ENCODE results near the gene NINJ1. TPM values are rescaled to one million over a fixed set of nuclear protein-coding genes. Genes with fewer than 3 reads are reported as not detected.

Gene NINJ1
- total and polyA plus RNA-seq, 2 of the 8 experiments (the other 6 are each of a cell fraction or from before 2014, with no cell fraction given): 28.2 to 65.6 TPM

DNA sequence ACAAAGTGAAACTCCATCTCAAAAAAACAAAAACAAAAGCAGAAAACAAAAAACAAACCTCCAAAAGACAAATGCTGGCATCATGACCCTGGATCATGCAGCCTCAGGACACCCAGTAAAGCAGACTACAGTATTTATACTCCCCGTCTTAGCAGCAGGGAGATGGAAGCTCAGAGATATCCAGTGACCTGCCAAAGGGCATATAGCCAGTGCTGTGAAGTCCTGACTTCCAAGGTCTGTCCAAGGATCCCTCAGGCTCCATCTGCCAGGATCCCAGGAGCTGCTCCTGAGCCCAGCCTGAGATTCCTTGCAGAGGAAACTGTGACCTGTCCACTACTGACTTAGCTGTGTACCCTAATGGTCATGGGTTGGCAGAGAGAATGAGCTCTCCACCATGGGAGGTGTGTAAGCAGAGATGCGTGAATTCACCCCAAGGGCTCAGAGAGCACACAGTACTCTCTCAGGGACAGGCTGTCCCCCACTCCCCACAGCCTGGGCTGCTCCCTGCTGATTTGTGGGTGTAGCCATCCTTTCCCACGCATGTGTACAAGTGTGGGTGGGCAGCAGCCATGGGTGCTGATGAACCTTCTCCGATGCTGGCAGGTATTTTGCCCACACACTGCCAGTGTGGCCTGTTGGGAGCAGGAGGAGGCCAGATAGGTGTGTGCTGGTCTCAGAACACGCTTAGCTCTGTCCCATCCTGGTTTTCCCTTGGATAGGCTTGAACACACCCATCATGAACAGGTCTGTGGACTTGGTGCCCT lies 47.8 kb upstream of the NINJ1 start:
- POLR2A ChIA-PET (ENCODE audit: partially characterized antibody): interaction anchor here (1.4 kb wide), 1 partner anchor 75 kb away, joined by 3 read pairs; no protein-coding TSS in a partner anchor
- FAIRE-seq: no peak
- H4K8ac ChIP-seq (ENCODE audit: extremely low read depth, insufficient read depth, low read length): peak overlapping the region; percentile 7; the same call in 1 of the 2 replicates
- TF ChIP-seq, protein P1, sequence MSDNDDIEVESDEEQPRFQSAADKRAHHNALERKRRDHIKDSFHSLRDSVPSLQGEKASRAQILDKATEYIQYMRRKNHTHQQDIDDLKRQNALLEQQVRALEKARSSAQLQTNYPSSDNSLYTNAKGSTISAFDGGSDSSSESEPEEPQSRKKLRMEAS (IDR thresholded peaks at IDR 0.05): no peak
- TF ChIP-seq, protein P2, sequence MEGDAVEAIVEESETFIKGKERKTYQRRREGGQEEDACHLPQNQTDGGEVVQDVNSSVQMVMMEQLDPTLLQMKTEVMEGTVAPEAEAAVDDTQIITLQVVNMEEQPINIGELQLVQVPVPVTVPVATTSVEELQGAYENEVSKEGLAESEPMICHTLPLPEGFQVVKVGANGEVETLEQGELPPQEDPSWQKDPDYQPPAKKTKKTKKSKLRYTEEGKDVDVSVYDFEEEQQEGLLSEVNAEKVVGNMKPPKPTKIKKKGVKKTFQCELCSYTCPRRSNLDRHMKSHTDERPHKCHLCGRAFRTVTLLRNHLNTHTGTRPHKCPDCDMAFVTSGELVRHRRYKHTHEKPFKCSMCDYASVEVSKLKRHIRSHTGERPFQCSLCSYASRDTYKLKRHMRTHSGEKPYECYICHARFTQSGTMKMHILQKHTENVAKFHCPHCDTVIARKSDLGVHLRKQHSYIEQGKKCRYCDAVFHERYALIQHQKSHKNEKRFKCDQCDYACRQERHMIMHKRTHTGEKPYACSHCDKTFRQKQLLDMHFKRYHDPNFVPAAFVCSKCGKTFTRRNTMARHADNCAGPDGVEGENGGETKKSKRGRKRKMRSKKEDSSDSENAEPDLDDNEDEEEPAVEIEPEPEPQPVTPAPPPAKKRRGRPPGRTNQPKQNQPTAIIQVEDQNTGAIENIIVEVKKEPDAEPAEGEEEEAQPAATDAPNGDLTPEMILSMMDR (IDR thresholded peaks at IDR 0.05; ENCODE audit: control extremely low read depth in 1 of 3, insufficient read depth in 1 of 3, low read depth in 1 of 3, low read length in 3 of 3): no peak
- TF ChIP-seq SP1 (IDR thresholded peaks at IDR 0.05; ENCODE audit: low read depth, low read length): no peak
- TF ChIP-seq SIN3A (conservative IDR thresholded peaks at IDR 0.05 in 1 of 2, IDR thresholded peaks at IDR 0.05 in 1 of 2; ENCODE audit: low read depth in 1 of 2, low read length in 2 of 2): no peak
- TF ChIP-seq RXRA (IDR thresholded peaks at IDR 0.05; ENCODE audit: insufficient read depth, low read depth, low read length): no peak
- TF ChIP-seq SP4 (IDR thresholded peaks at IDR 0.05; ENCODE audit: low read length): no peak
- no peak for TF ChIP-seq MAFK (IDR thresholded peaks at IDR 0.05; ENCODE audit: low read depth, low read length)
- TF ChIP-seq CHD1 (IDR thresholded peaks at IDR 0.05; ENCODE audit: low read depth, low read length): no peak
- no peak for TF ChIP-seq FOSL1 (IDR thresholded peaks at IDR 0.05; ENCODE audit: insufficient read depth, low read depth, low read length)

More for the DNA sequence above, 47.8 kb upstream of the NINJ1 start:
- Histone ChIP-seq H3K27ac (ENCODE audit: low read depth, low read length) (no peak overlapping the region), H2BK15ac (ENCODE audit: low read length) (no peak overlapping the region; the same call in 1 of the 2 replicates), H3K36me3 (ENCODE audit: control insufficient read depth in 2 of 4, insufficient read depth in 4 of 4, low read length in 3 of 4) (no peaks in the 10 kb centered on the region), H3K56ac (replicated peaks; ENCODE audit: insufficient read length, low read depth, low read length) (no peak overlapping the region), H3K4me2 (ENCODE audit: insufficient read depth in 1 of 2, low read depth in 2 of 2, low read length in 2 of 2) (no peak overlapping the region), H2BK20ac (ENCODE audit: low read length) (no peak overlapping the region), H2BK5ac (ENCODE audit: low read depth, low read length) (no peak overlapping the region), H3K4ac (replicated peaks; ENCODE audit: insufficient read length, low read depth, low read length) (no peak overlapping the region), H2AFZ (ENCODE audit: low read length) (no peak overlapping the region), H3K4me3 (ENCODE audit: extremely low read depth in 1 of 4, insufficient read depth in 2 of 4, low read depth in 3 of 4, low read length in 4 of 4) (no peak overlapping the region), H3K27me3 (replicated peaks in 1 of 4; ENCODE audit: control insufficient read depth in 3 of 4, extremely low read depth in 1 of 4, insufficient read depth in 3 of 4, low read length in 3 of 4) (peaks cover 0 to 43% (median 27%) of the 10 kb centered on the region in 4 experiments; a peak in 6 of 7 replicates), H3K23me2 (ENCODE audit: low read depth, low read length) (peaks cover 18% of the 10 kb centered on the region; the same call in 1 of the 2 replicates), H3K79me1 (ENCODE audit: low read depth, low read length) (no peaks in the 10 kb centered on the region; the same call in none of the 2 replicates), H3K23ac (ENCODE audit: insufficient read length) (no peak overlapping the region), H3K9me3 (ENCODE audit: insufficient read depth in 2 of 2, low read depth in 1 of 2, low read length in 1 of 2) (no peaks in the 10 kb centered on the region), H2BK12ac (ENCODE audit: low read depth, low read length) (no peak overlapping the region), H3K79me2 (ENCODE audit: control insufficient read depth in 1 of 2, insufficient read depth in 2 of 2, low read length in 2 of 2) (peaks cover 0 to 13% of the 10 kb centered on the region in 2 experiments; a peak in 2 of 4 replicates), H2AK5ac (ENCODE audit: low read depth, low read length) (no peak overlapping the region), H3K4me1 (replicated peaks in 1 of 4; ENCODE audit: control insufficient read depth in 3 of 4, insufficient read depth in 4 of 4, low read length in 3 of 4) (peaks cover 0 to 12% (median 7%) of the 10 kb centered on the region in 4 experiments; a peak in 6 of 7 replicates), H3K18ac (ENCODE audit: extremely low read depth, low read length) (no peak overlapping the region), H4K91ac (replicated peaks; ENCODE audit: insufficient read length, low read length) (no peak overlapping the region), H4K5ac (ENCODE audit: insufficient read length, low read depth, low read length) (no peak overlapping the region), H2BK120ac (replicated peaks; ENCODE audit: low read depth, low read length) (no peak overlapping the region), H4K20me1 (replicated peaks in 1 of 2; ENCODE audit: control insufficient read depth in 1 of 2, insufficient read depth in 2 of 2, low read length in 2 of 2) (peaks cover 1 to 13% of the 10 kb centered on the region in 2 experiments), H3K14ac (ENCODE audit: insufficient read length) (no peak overlapping the region), H3K9ac (replicated peaks in 1 of 4; ENCODE audit: extremely low read depth in 1 of 4, low read depth in 3 of 4, low read length in 3 of 4) (no peak overlapping the region)
- CTCF ChIA-PET (ENCODE audit: partially characterized antibody): interaction anchor here (0.8 to 4.6 kb wide), 11 partner anchors 12 to 123 kb away, joined by 3 to 21 read pairs (median 4); no protein-coding TSS in a partner anchor
- WGBS, 2 experiments (ENCODE audit: extremely low coverage in 1 of 2, insufficient coverage in 1 of 2, insufficient read length in 1 of 2, insufficient replicate concordance in 2 of 2, low coverage in 1 of 2, low lambda C conversion rate in 2 of 2, missing lambda C conversion rate in 1 of 2): 94% methylated on average over 5 of the region's 5 CpGs; no CpG with 5 or more reads in 1 of the 2 experiments
- DNase-seq (ENCODE audit: low read depth in 1 of 2, low spot score in 2 of 2): no peak

All from H1 (cell line).